Measurements from ENCODE around the gene UFC1.

The UFC1 gene

GRCh38 chr1:161185732-161186311 is 32.0 kb downstream of the UFC1 start:
- peak; percentile 87 for DNase-seq
- in situ Hi-C loops (cut with MboI; ENCODE audit: low pct_unique_long_range_greater_than_20kb, low sequenced_read_pairs): loop anchor here (25.0 kb wide), 1 partner anchor 201 kb away; no protein-coding TSS in a partner anchor

- in situ Hi-C loops (cut with MboI; ENCODE audit: low pct_unique_long_range_greater_than_20kb, low sequenced_read_pairs): loop anchor here (25.0 kb wide), 1 partner anchor 200 kb away; no protein-coding TSS in a partner anchor
- DNase-seq: no peak
Observed at GRCh38 chr1:161187311-161187710, 33.5 kb downstream of the UFC1 start.

GRCh38 chr1:161188381-161188780 is 34.6 kb downstream of the UFC1 start:
- in situ Hi-C loops (cut with MboI; ENCODE audit: low pct_unique_long_range_greater_than_20kb, low sequenced_read_pairs): loop anchor here (25.0 kb wide), 1 partner anchor 199 kb away; no protein-coding TSS in a partner anchor
- no peak for DNase-seq

GRCh38 chr1:161189036-161189435 is 35.3 kb downstream of the UFC1 start:
- DNase-seq: no peak
- in situ Hi-C loops (cut with MboI; ENCODE audit: low pct_unique_long_range_greater_than_20kb, low sequenced_read_pairs): loop anchor here (25.0 kb wide), 1 partner anchor 198 kb away; no protein-coding TSS in a partner anchor

GRCh38 chr1:161190962-161191521 is 37.3 kb downstream of the UFC1 start:
- no peak for DNase-seq
- in situ Hi-C loops (cut with MboI; ENCODE audit: low pct_unique_long_range_greater_than_20kb, low sequenced_read_pairs): loop anchor here (25.0 kb wide), 1 partner anchor 196 kb away; no protein-coding TSS in a partner anchor

GRCh38 chr1:161191971-161192370 is 38.2 kb downstream of the UFC1 start:
- no peak for DNase-seq
- in situ Hi-C loops (cut with MboI; ENCODE audit: low pct_unique_long_range_greater_than_20kb, low sequenced_read_pairs): loop anchor here (25.0 kb wide), 1 partner anchor 195 kb away; no protein-coding TSS in a partner anchor

- DNase-seq: peak; percentile 86
- in situ Hi-C loops (cut with MboI; ENCODE audit: low pct_unique_long_range_greater_than_20kb, low sequenced_read_pairs): loop anchor here (25.0 kb wide), 1 partner anchor 195 kb away; no protein-coding TSS in a partner anchor
Observed at GRCh38 chr1:161192476-161193465, 39.0 kb downstream of the UFC1 start.

- in situ Hi-C loops (cut with MboI; ENCODE audit: low pct_unique_long_range_greater_than_20kb, low sequenced_read_pairs): loop anchor here (25.0 kb wide), 1 partner anchor 194 kb away; no protein-coding TSS in a partner anchor
Observed at GRCh38 chr1:161193561-161194235, 39.9 kb downstream of the UFC1 start.

GRCh38 chr1:161195171-161195570 is 41.4 kb downstream of the UFC1 start:
- peak; percentile 19 for DNase-seq

More at GRCh38 chr1:161193561-161194235, 39.9 kb downstream of the UFC1 start:
- no peak for DNase-seq

GRCh38 chr1:161196111-161196510 is 42.3 kb downstream of the UFC1 start:
- in situ Hi-C loops (cut with MboI; ENCODE audit: low pct_unique_long_range_greater_than_20kb, low sequenced_read_pairs): loop anchor here (25.0 kb wide), 1 partner anchor 191 kb away; no protein-coding TSS in a partner anchor
- no peak for DNase-seq

More at GRCh38 chr1:161195171-161195570, 41.4 kb downstream of the UFC1 start:
- in situ Hi-C loops (cut with MboI; ENCODE audit: low pct_unique_long_range_greater_than_20kb, low sequenced_read_pairs): loop anchor here (25.0 kb wide), 1 partner anchor 192 kb away; no protein-coding TSS in a partner anchor

GRCh38 chr1:161196521-161197451 is 43.0 kb downstream of the UFC1 start:
- DNase-seq: no peak
- in situ Hi-C loops (cut with MboI; ENCODE audit: low pct_unique_long_range_greater_than_20kb, low sequenced_read_pairs): loop anchor here (25.0 kb wide), 1 partner anchor 191 kb away; no protein-coding TSS in a partner anchor

GRCh38 chr1:161197560-161198193 is 43.9 kb downstream of the UFC1 start:
- in situ Hi-C loops (cut with MboI; ENCODE audit: low pct_unique_long_range_greater_than_20kb, low sequenced_read_pairs): loop anchor here (25.0 kb wide), 1 partner anchor 190 kb away; no protein-coding TSS in a partner anchor
- DNase-seq: no peak

GRCh38 chr1:161198194-161198896 is 44.6 kb downstream of the UFC1 start:
- in situ Hi-C loops (cut with MboI; ENCODE audit: low pct_unique_long_range_greater_than_20kb, low sequenced_read_pairs): loop anchor here (25.0 kb wide), 1 partner anchor 189 kb away; no protein-coding TSS in a partner anchor
- DNase-seq: no peak

GRCh38 chr1:161198897-161199431 is 45.2 kb downstream of the UFC1 start, which contains the start of gene ADAMTS4:
TSS of gene ADAMTS4 (minus strand) at chr1:161199054. CDS start at chr1:161198627, 427 bp downstream.
- in situ Hi-C loops (cut with MboI; ENCODE audit: low pct_unique_long_range_greater_than_20kb, low sequenced_read_pairs): loop anchor here (25.0 kb wide), 1 partner anchor 188 kb away; no protein-coding TSS in a partner anchor

GRCh38 chr1:161199506-161200139 is 45.8 kb downstream of the UFC1 start:
- DNase-seq: no peak
- in situ Hi-C loops (cut with MboI; ENCODE audit: low pct_unique_long_range_greater_than_20kb, low sequenced_read_pairs): loop anchor here (25.0 kb wide), 1 partner anchor 188 kb away; no protein-coding TSS in a partner anchor

More at GRCh38 chr1:161198897-161199431, 45.2 kb downstream of the UFC1 start, which contains the start of gene ADAMTS4:
- DNase-seq: no peak

All from KBM-7 (cell line).